Activated CD4-positive, alpha-beta memory T cell treated with anti-CD3 and anti-CD28 coated beads, Interleukin-2, amount 10 ng/mL, durations not matched to agents 7 days and 5 days (primary cell): ENCODE data around the gene PXDN. TPM values are rescaled to one million over a fixed set of nuclear protein-coding genes. Genes with fewer than 3 reads are reported as not detected.
"Not testable (repeated sequence)": the region's sequence is repeated elsewhere in the genome, so short reads cannot be mapped to it uniquely, and the experiment has no call there.

Experiments
- CTCF ChIA-PET: fragments of 350-600 bp; sonication (Branson Sonifier 250); formaldehyde crosslinking; loops from one replicate; lab custom pipeline; 2021; ENCODE audit warnings: antibody characterized with exemption, inconsistent platforms; lab: Charles Lee
- POLR2A ChIA-PET: fragments of 350-600 bp; sonication (Branson Sonifier 250); formaldehyde crosslinking; loops from one replicate; lab custom pipeline; 2021; ENCODE audit warnings: antibody characterized with exemption; lab: Charles Lee
- DNase-seq: peaks from one replicate; pipeline ENCODE4 v3.0.0-alpha.2; 2020
- H3K27ac Mint-ChIP-seq: one replicate; pipeline ENCODE4 v1.8.0; 2021; ENCODE audit warnings: mild to moderate bottlenecking, mixed read lengths
- H3K27me3 Mint-ChIP-seq: one replicate; pipeline ENCODE4 v1.8.0; 2021; ENCODE audit warnings: mixed read lengths
- H3K36me3 Mint-ChIP-seq: one replicate; pipeline ENCODE4 v1.8.0; 2021; ENCODE audit warnings: low read depth, mixed read lengths
- H3K4me1 Mint-ChIP-seq: one replicate; pipeline ENCODE4 v1.8.0; 2021; ENCODE audit warnings: mixed read lengths
- H3K4me3 Mint-ChIP-seq: one replicate; pipeline ENCODE4 v1.8.0; 2021; ENCODE audit warnings: mild to moderate bottlenecking, mixed read lengths
- H3K9me3 Mint-ChIP-seq: one replicate; pipeline ENCODE4 v1.8.0; 2021; ENCODE audit warnings: mixed read lengths
- total RNA-seq, 2 experiments: library from RNA; stranded (reverse); gene quantifications; one replicate each; pipeline ENCODE4 v1.2.3, GENCODE V29; 2021

PXDN gene
- total RNA-seq, 2 experiments from 2014 or later, result not detected

DNA sequence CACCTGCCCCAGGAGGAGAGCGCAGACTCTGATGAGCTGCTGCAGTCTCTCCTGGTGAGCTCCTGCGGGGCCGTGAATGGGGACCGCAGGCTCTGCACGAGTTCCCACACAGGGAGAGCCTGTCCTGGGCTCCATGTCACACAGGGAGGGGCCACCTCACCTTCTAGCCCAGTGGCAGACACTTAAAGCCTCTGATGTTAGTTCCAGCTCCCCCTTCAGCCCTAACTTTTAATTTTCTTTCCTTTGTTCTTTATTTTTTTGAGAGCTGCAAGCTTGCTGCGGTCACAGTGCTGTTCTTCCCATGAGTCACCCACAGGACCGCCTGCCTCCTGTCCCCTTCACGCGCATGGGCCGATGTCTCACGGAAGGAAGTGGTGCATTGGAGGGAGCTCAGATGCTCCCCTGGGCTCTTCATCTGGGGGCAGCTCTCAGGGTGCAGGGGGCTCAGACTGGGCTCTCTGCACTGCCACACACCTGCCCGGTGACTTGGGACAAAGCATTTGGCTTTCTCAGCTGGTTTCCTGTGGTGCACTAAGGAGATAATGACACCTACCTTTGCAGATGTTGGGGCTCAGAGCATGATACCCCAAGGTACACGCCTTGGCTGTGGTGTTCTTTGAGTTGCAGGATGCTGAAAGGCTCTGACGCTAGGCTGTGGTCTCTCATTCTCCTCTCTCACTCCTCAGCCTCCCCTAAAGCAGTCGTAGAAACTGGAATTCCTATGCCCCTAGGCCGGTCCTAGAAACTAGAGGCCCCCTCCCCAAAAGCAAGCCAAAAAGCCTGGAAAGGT, 37.2 kb upstream of the PXDN start:
- no peaks in the 10 kb centered on the region for H3K9me3 Mint-ChIP-seq
- no peaks in the 10 kb centered on the region for H3K36me3 Mint-ChIP-seq
- POLR2A ChIA-PET, result no interaction called here
- CTCF ChIA-PET, result interaction anchor here (1.4 kb wide), 1 partner anchor 12 kb away, joined by 6 read pairs; no protein-coding TSS in a partner anchor
- no peak overlapping the region for H3K27ac Mint-ChIP-seq
- no peak overlapping the region for H3K4me3 Mint-ChIP-seq
- no peaks in the 10 kb centered on the region for H3K4me1 Mint-ChIP-seq
- peaks cover 2% of the 10 kb centered on the region for H3K27me3 Mint-ChIP-seq
- DNase-seq, result no peak

DNA sequence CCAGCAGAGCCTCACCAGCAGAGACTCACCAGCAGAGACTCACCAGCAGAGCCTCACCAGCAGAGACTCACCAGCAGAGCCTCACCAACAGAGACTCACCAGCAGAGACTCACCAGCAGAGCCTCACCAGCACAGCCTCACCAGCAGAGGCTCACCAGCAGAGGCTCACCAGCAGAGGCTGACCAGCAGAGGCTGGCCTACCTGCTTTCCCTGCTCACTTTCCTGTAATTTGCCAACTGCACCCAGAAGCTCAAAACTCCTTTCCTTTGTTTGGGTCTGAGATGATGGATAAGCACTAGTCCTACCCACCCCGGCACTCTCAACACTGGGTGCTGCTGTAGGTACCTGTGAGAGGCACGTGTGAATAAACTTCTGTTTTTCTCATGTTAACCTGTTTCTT, 36.4 kb upstream of the PXDN start:
- H3K4me3 Mint-ChIP-seq, result no peak overlapping the region
- DNase-seq, result no peak
- H3K36me3 Mint-ChIP-seq, result no peaks in the 10 kb centered on the region
- POLR2A ChIA-PET, result no interaction called here
- CTCF ChIA-PET, result interaction anchor here (0.6 to 1.4 kb wide), 2 partner anchors 11 to 30 kb away, joined by 3 to 6 read pairs; no protein-coding TSS in a partner anchor
- peaks cover 2% of the 10 kb centered on the region for H3K27me3 Mint-ChIP-seq
- no peaks in the 10 kb centered on the region for H3K4me1 Mint-ChIP-seq
- H3K27ac Mint-ChIP-seq, result no peak overlapping the region
- H3K9me3 Mint-ChIP-seq, result no peaks in the 10 kb centered on the region

DNA sequence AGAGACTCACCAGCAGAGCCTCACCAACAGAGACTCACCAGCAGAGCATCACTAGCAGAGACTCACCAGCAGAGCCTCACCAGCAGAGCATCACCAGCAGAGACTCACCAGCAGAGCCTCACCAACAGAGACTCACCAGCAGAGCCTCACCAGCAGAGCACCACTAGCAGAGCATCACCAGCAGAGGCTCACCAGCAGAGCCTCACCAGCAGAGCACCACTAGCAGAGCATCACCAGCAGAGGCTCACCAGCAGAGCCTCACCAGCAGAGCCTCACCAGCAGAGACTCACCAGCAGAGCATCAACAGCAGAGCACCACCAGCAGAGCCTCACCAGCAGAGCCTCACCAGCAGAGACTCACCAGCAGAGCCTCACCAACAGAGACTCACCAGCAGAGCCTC, 35.7 kb upstream of the PXDN start:
- POLR2A ChIA-PET, H3K4me3 Mint-ChIP-seq, H3K4me1 Mint-ChIP-seq, H3K9me3 Mint-ChIP-seq, H3K36me3 Mint-ChIP-seq, DNase-seq, H3K27ac Mint-ChIP-seq, H3K27me3 Mint-ChIP-seq: not testable (repeated sequence)
- CTCF ChIA-PET, result interaction anchor here (0.6 kb wide), 1 partner anchor 29 kb away, joined by 3 read pairs; no protein-coding TSS in a partner anchor

DNA sequence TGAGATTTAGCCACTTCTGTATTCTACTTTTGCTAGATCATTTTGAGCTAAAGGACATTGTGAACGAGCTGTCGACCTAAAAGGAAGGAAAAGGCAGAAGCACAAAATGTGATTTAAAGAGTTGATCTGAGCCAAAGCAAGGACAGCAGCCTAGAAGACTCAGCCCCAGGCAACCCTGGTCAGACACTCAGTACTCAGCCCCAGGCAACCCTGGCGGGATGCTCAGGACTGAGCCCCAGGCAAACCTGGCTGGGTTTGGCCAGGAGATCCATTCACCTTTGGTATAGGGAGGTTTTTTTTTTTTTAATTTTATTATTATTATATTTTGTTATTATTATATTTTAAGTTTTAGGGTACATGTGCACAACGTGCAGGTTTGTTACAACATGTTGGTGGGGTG, 34.3 kb upstream of the PXDN start:
- no peak for DNase-seq
- ChIA-PET CTCF (interaction anchor here (1.3 to 1.6 kb wide), 2 partner anchors 9 to 28 kb away, joined by 3 to 5 read pairs; no protein-coding TSS in a partner anchor), POLR2A (no interaction called here)
- no peaks in the 10 kb centered on the region for H3K4me1 Mint-ChIP-seq
- H3K4me3 Mint-ChIP-seq, result no peak overlapping the region
- no peak overlapping the region for H3K27ac Mint-ChIP-seq
- H3K36me3 Mint-ChIP-seq, result no peaks in the 10 kb centered on the region
- no peaks in the 10 kb centered on the region for H3K9me3 Mint-ChIP-seq
- H3K27me3 Mint-ChIP-seq, result no peaks in the 10 kb centered on the region

DNA sequence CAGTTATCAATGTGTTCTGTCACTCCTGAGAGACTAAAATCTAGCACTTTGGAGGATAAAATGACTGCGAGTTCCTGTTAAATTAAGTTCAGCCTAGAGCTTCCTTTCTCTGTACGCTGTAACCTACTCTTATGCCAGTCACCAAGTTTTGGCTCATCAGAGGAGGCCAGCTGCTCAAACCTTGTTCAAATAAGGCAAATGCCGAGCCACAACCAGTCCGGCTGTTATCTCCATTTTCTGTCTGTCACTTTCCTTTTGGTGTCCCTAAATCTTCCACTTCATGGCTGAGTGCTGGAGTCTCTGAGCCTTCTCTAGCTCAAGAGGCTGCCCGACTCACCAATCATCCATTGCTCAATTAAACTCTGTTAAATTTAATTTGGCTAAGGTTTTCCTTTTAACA, 33.5 kb upstream of the PXDN start:
- Mint-ChIP-seq H3K27ac (no peak overlapping the region), H3K36me3 (no peaks in the 10 kb centered on the region), H3K4me3 (no peak overlapping the region), H3K4me1 (no peaks in the 10 kb centered on the region), H3K9me3 (no peaks in the 10 kb centered on the region), H3K27me3 (no peaks in the 10 kb centered on the region)
- POLR2A ChIA-PET, result no interaction called here
- CTCF ChIA-PET, result interaction anchor here (1.6 kb wide), 1 partner anchor 8 kb away, joined by 5 read pairs; no protein-coding TSS in a partner anchor
- DNase-seq, result no peak

DNA sequence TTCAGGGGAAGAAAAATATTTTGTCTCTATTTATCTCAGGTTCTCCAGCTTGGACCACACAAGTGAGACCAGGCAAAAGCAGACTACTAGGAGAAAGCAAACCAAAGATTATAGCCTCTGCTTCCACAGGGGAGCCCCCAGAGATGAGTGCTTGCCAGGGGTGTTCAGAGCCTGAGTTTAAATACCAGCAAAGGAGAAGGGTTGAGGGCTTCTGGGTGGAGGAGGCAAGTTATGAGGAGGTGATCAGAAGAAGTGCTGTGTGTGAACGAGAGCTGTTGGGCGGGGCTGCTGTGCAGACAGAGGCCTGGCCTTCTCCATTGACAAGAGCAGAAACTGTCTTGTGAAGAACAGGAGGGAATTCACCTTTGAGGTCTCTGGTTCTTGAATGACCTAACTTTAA, 32.8 kb upstream of the PXDN start:
- POLR2A ChIA-PET, result no interaction called here
- DNase-seq, result no peak
- Mint-ChIP-seq H3K4me1 (no peaks in the 10 kb centered on the region), H3K4me3 (no peak overlapping the region), H3K27me3 (no peaks in the 10 kb centered on the region), H3K36me3 (no peaks in the 10 kb centered on the region), H3K27ac (no peak overlapping the region), H3K9me3 (no peaks in the 10 kb centered on the region)
- CTCF ChIA-PET, result interaction anchor here (1.6 kb wide), 1 partner anchor 7 kb away, joined by 5 read pairs; no protein-coding TSS in a partner anchor

DNA sequence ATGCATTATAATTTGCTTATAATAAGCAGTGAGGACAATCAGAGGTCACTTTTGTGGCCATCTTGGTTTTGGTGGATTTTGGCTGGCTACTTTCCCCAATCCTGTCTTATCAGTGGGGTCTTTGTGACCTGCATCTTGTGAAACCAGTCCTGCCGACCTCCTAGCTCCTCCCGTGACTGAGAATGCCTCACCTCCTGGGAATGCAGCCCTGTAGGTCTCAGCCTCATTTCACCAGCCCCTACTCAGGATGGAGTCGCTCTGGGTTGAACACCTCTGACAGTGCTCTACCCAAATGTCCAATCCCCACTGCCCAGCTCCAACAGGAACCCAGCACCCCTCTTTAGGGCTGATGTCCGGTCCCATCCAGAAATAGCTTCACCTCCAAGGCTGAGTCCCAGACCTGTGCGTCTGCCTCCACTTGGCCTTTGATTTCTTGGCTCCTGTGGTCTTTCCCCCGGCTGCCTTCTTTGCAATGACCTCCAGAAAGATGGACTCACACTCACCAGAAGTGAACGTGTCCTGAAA, 31.3 kb upstream of the PXDN start:
- DNase-seq, result no peak
- H3K27me3 Mint-ChIP-seq, result no peaks in the 10 kb centered on the region
- H3K36me3 Mint-ChIP-seq, result no peaks in the 10 kb centered on the region
- no peak overlapping the region for H3K4me3 Mint-ChIP-seq
- no peaks in the 10 kb centered on the region for H3K9me3 Mint-ChIP-seq
- ChIA-PET CTCF (no interaction called here), POLR2A (no interaction called here)
- H3K4me1 Mint-ChIP-seq, result no peaks in the 10 kb centered on the region
- H3K27ac Mint-ChIP-seq, result no peak overlapping the region

DNA sequence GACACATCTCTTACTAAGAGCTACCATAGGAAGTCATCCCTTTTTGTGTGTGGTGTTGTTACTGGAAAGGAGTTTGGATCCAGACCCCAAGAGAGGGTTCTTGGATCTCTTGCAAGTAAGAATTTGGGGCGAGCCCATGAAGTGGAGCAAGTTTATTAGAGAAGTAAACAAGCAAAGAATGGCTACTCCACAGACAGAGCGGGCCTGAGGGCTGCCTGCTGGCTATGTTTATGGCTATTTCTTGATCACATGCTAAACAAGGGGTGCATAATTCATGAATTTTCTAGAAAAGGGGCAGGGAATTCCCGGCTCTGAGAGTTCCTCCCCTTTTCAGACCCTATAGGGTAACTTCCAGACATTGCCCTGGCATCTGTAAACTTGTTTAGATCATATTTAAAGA, 30.6 kb upstream of the PXDN start:
- no peaks in the 10 kb centered on the region for H3K27me3 Mint-ChIP-seq
- no peak overlapping the region for H3K27ac Mint-ChIP-seq
- CTCF ChIA-PET, result no interaction called here
- H3K4me3 Mint-ChIP-seq, result no peak overlapping the region
- POLR2A ChIA-PET, result no interaction called here
- no peaks in the 10 kb centered on the region for H3K9me3 Mint-ChIP-seq
- H3K36me3 Mint-ChIP-seq, result no peaks in the 10 kb centered on the region
- H3K4me1 Mint-ChIP-seq, result no peaks in the 10 kb centered on the region
- DNase-seq, result no peak

DNA sequence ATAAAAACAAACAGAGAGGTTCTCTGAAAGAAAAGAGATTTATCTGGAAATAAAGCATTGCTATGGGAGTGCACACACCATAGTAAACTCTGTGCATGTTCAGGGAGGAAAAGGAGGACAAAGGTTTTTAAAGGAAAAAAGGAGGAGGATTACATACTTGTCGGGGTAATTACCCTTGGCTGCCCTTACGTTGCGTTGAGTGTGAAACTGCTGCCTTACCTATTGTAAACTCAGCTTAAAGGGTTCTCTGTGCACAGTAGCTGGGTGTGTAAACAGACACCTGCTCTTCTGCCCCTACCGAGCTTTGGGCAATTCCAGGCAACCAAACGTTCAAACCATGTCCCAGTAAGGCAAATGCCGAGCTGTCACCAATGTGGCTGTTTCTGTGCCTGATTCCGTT, 29.6 kb upstream of the PXDN start:
- Mint-ChIP-seq H3K36me3 (no peaks in the 10 kb centered on the region), H3K4me3 (no peak overlapping the region), H3K27ac (no peak overlapping the region), H3K4me1 (no peaks in the 10 kb centered on the region), H3K27me3 (peaks cover 2% of the 10 kb centered on the region), H3K9me3 (no peaks in the 10 kb centered on the region)
- CTCF ChIA-PET, result interaction anchor here (0.7 kb wide), 1 partner anchor 446 kb away, joined by 3 read pairs; no protein-coding TSS in a partner anchor
- DNase-seq, result no peak
- POLR2A ChIA-PET, result no interaction called here

DNA sequence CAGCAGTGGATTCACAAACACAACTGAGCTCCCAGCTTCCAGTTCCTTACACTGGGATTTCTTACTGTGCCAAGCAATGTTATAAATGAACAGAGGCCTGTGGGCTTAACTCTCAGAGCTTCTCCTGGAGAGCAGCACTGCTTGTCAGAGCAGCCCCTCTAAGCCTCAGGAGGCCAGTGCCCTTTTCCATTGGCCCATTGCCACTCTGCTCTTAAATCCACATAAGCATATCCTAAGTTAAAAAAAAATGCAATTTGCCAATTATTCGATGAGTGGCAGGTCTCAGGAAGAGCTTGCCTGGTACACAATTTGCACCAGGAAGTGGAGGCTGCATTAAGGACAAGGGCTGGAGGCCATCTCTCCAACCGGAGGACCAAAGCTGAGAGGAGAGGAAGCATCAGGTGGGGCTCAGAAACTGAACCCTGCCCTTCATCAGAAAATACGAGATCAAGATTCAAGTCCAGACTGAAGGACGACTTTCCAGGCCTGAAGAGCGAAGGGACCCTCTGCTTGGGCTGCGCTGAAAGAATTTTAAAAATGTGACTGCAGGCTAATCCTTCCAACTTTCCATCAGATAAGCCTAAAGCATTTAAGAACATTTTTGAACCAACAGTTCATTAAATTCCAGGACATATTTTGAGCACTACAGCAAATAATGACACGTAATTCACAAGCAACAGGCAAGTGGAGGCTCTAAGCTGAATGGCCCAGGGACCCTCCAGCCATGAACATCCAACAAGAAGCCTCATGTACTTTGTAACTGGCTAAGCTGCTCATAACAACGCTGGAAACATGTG, 28.4 kb upstream of the PXDN start:
- H3K4me3 Mint-ChIP-seq, result no peak overlapping the region
- POLR2A ChIA-PET, result no interaction called here
- H3K27me3 Mint-ChIP-seq, result peaks cover 2% of the 10 kb centered on the region
- no peak overlapping the region for H3K27ac Mint-ChIP-seq
- H3K4me1 Mint-ChIP-seq, result no peaks in the 10 kb centered on the region
- no peaks in the 10 kb centered on the region for H3K36me3 Mint-ChIP-seq
- CTCF ChIA-PET, result no interaction called here
- no peaks in the 10 kb centered on the region for H3K9me3 Mint-ChIP-seq
- DNase-seq, result no peak

DNA sequence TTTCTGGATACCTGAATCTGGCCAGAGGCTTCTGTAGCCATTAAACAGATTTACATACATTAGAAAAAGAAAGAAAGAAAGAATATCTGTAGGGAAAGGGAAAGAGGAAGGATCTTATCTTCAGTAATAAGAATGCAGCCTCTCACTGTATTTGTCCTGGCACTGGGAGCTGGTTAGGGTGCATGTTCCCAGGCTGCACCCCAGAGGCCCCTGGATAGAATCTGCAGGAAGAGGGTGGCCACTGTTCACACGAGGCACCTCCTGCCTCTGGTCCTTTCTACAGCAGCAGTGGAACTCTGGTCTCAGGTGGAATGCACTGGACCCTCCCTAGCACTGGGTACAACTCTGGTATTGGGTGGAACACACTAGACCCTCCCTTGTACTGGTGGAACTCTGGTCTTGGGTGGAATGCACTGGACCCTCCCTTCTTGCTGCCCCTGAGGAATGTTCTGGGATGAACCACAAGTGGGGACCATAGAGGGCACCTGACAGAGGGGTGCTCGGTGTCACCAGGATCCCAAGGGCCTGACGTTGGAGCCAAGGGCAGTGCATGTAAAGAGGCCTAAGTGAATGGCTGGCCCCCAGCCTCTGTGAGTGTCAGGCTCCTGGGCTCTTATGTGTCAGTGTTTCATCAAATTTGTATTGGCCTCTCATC, 27.4 kb upstream of the PXDN start:
- ChIA-PET CTCF (no interaction called here), POLR2A (no interaction called here)
- no peak overlapping the region for H3K27ac Mint-ChIP-seq
- H3K27me3 Mint-ChIP-seq, result peaks cover 2% of the 10 kb centered on the region
- no peaks in the 10 kb centered on the region for H3K36me3 Mint-ChIP-seq
- no peaks in the 10 kb centered on the region for H3K9me3 Mint-ChIP-seq
- DNase-seq, result no peak
- no peak overlapping the region for H3K4me3 Mint-ChIP-seq
- no peaks in the 10 kb centered on the region for H3K4me1 Mint-ChIP-seq

DNA sequence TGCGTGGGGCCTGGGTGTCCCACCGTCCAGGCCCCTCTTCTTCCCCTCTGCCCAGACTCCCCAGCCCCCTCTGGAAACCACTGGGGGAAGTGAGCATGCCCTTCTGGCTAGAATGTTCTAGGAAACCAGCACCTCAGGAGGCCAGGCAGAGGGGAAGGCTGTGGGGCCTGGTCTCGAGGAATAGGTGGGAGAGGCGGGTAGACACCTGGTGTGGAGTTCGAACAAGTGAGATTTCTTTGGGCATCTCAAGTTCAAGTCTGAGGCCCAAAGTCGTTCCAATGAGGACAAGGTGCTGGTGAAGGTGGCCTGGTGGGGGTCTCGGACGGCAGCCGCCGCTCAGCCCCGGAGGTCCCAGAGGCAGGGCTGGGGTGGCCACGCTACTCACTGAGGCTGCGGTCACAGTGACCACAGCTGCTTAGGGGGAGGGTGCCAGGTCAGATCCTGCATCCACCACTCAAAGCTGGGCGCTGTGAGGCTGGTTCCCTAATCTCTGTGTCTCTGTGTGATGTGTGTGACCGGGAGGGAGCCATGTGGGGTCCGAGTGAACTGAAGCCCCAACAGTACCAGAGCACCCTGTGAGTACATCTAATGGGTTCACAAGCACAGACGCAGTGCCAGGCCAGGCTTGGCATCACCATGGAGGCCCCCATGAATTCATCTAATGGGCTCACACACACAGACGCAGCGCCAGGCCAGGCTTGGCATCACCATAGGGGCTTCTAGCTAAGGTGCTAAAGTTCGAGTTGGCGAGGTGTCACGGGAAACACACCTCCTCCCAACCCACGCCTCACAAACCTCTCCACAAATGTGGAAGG, 26.5 kb upstream of the PXDN start:
- POLR2A ChIA-PET, result no interaction called here
- Mint-ChIP-seq H3K4me1 (no peaks in the 10 kb centered on the region), H3K36me3 (no peaks in the 10 kb centered on the region), H3K4me3 (no peak overlapping the region), H3K9me3 (no peaks in the 10 kb centered on the region), H3K27me3 (peaks cover 2% of the 10 kb centered on the region), H3K27ac (no peak overlapping the region)
- DNase-seq, result no peak
- CTCF ChIA-PET, result interaction anchor here (1.2 kb wide), 1 partner anchor 123 kb away, joined by 3 read pairs; no protein-coding TSS in a partner anchor
